Diencephalon (tissue), 1 donor: Measurements from ENCODE around the gene CFHR5. TPM values are rescaled to one million over a fixed set of nuclear protein-coding genes. Genes with fewer than 3 reads are reported as not detected.

Experiments used
- small RNA-seq: library from RNA; depleted of rRNA; stranded (forward); fragments of <200 nt; gene quantifications from one replicate; pipeline ENCODE3, GENCODE V24; 2014
- total RNA-seq: library from RNA; depleted of rRNA; stranded (reverse); fragments of >200 nt; gene quantifications from one replicate; pipeline ENCODE4 v1.2.3, GENCODE V29; 2014

Gene CFHR5
- not detected for total RNA-seq

GRCh38 chr1:196977278-196977677, at the start of gene CFHR5:
Gene CFHR5, plus strand, starts transcription at chr1:196977556. Its CDS starts 109 bp downstream, at chr1:196977665.

GRCh38 chr1:196943568-196943967, 33.8 kb upstream of the CFHR5 start, which contains the start of gene CFHR2:
Gene CFHR2, plus strand, starts transcription at chr1:196943738. Its CDS starts 143 bp downstream, at chr1:196943881.

Small RNAs within 50 kb of the gene (small RNA-seq; reads per million reads assigned to genes)
- gene AL139418.1 = not detected

Other genes starting within 250 kb of the CFHR5 start
- gene CFHR3, start 202.7 kb upstream of the CFHR5 start, total RNA-seq = not detected
- 2.5 TPM for gene CFHR1, start 157.8 kb upstream of the CFHR5 start, total RNA-seq
- gene CFHR4, start 89.5 kb upstream of the CFHR5 start, total RNA-seq = 0.69 TPM
- gene CFHR2, start 33.8 kb upstream of the CFHR5 start, total RNA-seq = not detected
- not detected for gene F13B, start 89.7 kb downstream of the CFHR5 start, total RNA-seq
- gene ASPM, start 169.1 kb downstream of the CFHR5 start, total RNA-seq = 14.8 TPM
- gene ZBTB41, start 223.7 kb downstream of the CFHR5 start, total RNA-seq = 92.3 TPM